GM18909 (cell line): ENCODE results near the gene CSNK1G1.

ENCODE experiments used
- ATAC-seq: cut with Tn5 transposase; IDR thresholded peaks from one replicate; pipeline ENCODE4 v1.9.1; 2021; ENCODE audit warnings: mild to moderate bottlenecking; ENCODE audit not compliant: unreplicated experiment, poor library complexity

Gene CSNK1G1

DNA sequence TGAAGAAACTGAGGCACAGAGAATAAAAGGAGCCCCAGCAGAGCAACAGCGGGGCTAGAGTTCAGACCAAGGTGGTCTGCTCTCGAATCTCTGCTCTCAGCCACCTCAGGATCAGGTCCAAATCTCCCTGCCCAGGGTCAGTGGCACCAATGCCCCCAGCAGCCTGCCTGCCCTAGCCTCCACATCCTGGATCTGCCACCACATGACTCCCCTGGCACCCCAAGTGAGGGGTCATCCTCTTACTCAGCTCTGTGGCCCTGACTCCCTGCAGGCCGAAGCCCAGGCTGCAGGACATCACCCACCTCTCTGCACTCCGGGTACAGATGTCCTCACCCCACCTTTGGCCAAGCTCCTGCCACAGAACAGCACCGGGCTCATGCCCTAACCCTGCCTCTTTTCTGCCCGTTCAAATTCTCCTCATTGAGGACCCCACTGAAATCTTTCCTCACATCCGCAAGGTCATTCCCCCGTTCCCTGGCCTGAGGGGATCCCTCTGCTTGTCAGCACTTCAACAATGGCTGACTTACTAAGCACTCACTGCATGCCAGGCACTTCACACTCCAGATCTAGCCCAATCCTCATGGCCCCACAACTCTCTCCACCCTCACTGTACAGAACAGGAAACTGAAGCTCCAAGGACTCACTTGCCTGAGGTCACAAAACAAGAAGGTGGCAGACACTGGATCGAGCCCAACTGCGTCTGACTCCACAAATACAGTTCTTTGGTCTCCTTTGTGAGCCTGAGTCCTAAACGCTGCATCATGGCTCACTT is 197.4 kb downstream of the CSNK1G1 start:
- no peak for ATAC-seq

DNA sequence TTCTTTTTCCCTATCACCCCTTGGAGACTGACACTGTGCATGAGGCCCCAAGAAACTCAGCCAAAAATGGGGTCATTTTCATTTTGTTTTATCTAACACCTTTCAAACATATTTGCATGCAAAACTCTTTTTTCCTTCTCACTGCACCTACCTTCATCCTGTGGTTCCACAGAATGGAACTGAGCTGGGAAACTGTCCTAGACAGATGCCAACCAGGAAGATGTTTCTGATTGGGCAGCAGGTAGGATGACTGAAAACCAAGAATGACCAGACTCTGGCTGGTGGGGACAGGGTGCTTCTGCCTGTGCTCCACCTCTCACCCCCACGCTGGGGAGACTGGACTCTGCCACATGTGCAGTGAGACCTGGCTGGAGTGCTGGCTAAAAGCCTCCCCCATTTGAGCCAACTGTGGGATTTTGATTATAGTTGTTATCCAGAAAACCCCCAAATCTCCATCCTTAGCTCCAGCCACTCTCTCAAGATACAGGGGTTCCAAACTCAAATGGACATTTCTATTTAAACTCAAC is 198.3 kb downstream of the CSNK1G1 start:
- no peak for ATAC-seq

- ATAC-seq = no peak
Measured at GRCh38 chr15:64156652-64157331, 199.2 kb downstream of the CSNK1G1 start.

- ATAC-seq = no peak
Measured at GRCh38 chr15:64155802-64156651, 199.9 kb downstream of the CSNK1G1 start.

DNA sequence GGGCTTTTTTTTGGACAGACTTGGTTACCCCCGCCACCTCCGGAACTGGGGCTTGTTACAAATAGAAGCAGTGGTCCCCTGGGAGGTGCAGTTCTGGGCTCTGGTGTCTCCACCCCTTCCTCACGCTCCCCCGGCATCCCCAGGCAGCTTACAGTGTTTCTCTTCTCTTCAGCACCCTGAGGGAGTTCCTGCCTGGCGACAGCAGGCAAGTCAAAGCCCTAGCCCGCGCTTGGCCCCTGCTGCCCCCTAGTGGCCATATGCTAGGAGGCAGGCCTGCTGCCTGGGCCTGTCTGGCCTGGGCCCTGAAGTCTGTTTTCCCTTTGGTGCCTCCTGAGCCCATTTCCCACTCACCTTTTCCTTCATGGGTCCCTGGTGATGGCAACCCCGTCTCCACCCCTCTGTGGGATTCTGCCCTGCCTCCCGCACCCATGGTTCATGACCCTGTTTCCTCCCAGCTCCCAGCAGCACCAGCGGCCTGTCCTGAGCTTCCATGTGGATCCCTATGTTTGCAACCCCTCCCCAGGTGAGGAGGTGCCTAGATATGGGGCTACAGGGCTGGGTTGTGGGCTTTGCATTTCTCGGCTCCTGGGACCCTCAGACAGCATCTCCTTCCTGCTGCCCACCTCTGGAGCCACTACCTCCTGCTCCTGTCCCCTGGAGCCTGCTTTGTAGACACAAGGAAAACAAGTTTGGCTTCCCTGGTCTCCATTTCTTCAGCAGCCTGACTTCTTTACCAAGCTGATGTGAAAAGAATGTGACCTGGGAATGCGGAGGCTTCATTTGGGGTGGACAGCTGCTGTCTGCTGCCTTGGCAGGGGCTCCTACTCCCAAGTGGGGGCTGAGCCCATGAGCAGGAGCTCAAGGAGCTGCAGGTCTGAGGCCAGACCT is 202.2 kb downstream of the CSNK1G1 start:
- peak; percentile 61 for ATAC-seq

DNA sequence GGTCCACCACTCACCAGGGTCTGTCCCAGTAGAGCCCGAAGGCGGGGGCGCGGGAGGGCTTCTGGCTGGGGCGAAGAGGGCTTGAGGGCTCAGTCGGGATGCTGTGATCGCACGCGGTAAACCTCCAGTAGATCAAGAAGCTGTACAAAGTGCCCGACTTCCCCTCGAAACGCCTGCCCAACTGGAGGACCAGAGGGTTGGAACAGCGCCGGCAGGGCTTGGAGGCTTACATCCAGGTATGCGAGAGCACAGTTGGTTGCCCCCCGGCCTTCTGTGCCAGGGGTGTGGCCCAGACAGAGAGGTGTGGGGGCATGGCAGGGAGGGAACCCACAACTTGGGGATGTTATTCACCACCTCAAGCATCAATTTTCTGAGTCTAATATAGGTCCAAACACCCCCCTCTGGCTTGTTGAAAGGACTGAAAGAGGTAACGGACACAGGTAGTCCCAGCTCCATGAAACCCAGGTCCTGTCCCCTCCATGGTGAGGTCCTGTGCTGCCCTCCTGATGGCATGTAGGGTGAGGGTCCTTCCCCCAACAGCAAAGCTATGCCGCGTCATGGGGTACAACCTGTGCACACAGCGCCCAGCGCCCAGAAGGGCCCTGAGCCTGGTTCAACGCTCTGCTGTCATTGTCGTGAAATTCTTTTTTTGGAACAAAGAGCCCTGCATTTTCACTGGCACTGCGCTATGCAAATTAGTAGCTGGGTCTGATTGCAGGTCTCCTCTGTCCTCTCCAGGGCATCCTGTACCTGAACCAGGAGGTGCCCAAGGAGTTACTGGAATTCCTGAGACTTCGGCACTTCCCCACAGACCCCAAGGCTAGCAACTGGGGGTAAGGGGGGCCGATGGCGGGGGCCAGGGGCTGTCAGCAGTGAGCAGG is 203.2 kb downstream of the CSNK1G1 start:
- peak; percentile 21 for ATAC-seq

DNA sequence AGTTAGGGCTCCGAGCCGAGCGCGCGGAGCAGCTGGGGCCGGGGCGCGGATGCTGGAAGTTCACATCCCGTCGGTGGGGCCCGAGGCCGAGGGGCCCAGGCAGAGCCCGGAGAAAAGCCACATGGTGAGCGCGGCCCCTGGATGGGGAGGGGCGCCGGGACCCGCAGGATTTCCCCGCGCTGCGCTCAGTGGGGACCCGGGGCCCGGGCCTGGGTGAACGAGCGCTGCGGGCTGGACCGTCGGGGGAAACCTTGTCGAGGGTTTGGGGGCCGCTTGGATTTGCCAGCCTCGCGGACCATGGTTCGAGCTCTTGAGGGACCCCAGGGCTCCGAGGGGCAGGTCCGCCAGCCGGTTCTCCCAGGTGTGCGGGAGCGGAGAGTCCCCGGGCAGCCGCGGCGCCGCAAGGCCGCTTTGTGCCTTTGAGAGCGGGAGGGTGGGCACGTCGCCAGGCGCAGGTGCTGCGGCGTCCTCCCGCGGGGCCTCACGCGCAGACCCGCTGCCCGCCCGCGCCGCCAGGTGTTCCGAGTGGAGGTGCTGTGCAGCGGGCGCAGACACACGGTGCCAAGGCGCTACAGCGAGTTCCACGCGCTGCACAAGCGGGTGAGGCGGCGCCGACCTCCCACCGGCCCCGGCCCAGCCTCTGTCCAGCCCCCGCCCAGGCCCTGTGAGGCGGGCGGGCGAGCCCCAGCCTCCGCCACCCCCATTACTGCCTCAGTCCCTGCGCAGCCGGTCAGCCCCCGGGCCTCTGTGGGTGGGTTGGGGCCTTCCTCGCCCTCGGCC is 204.1 kb downstream of the CSNK1G1 start, which contains the start of gene SNX22:
Gene SNX22, plus strand, starts transcription at position 5 of the 780 bp plus-strand sequence. Its CDS starts 45 bp downstream, at position 50.
- ATAC-seq = no peak

DNA sequence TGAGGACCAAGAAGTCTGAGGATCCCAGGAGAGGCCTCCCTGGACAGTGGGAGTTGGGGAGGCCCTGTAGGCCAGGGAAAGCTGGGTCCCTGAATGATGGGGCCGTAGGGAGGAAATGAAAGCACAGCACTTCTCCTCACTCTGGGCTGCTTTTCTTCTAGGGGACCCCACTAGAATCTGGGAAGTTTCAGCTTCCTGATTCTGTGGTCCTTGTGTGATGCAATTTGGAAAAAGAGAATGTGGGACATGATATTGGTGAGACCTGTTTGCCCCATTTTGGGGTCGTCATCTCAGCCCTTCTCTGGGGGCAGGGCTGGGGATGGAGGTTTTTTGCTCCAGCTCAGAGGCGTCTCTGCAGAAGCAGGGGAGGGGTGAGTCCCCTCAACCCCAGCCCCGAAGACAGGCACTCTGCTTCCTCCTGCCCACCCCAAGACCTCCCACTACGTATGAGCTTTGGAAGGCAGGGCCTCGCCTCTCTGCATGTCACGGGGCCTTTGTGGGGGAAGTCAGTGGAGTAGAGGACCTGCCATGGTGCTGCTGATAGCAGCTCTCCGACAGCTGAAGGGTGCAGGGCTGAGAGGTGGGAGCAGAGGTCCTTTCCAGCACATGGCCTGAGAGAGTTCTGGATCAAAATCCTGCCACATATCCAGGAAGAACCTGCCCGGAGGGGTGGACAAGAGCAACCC is 205.9 kb downstream of the CSNK1G1 start:
- no peak for ATAC-seq

DNA sequence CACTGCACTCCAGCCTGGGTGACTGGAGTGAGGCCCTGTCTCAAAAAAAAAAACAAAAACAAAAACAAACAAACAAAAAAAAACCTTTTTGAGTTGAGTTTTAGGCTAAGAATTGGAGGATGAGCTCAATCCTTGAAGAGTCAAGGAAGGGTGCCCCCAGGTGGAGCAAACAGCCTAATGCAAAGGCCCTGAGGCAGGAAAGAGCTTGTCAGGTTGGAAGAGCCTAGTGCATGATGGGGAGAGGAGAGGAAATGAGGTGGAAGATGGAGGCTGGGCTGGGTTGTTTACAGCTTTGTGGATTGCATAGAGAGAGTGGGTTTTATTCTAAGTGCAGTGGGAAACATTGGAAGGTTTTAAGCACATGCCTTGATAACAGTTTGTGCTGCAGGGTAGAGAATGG is 206.5 kb downstream of the CSNK1G1 start:
- ATAC-seq = no peak

DNA sequence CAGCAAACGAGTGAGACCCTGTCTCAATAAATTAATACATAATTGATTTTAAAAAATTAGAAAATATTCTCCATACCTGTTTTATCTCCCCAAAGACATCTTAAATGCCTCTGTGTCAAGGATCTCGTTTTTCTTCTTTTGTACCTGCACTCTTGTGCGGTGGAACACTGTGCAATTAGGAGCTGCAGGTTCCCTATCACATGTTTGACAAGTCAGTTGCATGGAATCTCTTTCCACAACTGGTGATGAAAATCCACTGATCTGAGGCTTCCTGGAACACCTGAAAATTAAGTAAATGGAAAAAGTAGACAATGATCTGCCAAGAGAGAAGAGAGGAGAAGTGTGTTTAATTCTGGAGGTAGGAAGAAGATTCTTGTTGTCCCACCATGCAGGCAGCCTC is 207.4 kb downstream of the CSNK1G1 start:
- ATAC-seq = no peak

GRCh38 chr15:64148168-64148567 is 207.8 kb downstream of the CSNK1G1 start:
- no peak for ATAC-seq

DNA sequence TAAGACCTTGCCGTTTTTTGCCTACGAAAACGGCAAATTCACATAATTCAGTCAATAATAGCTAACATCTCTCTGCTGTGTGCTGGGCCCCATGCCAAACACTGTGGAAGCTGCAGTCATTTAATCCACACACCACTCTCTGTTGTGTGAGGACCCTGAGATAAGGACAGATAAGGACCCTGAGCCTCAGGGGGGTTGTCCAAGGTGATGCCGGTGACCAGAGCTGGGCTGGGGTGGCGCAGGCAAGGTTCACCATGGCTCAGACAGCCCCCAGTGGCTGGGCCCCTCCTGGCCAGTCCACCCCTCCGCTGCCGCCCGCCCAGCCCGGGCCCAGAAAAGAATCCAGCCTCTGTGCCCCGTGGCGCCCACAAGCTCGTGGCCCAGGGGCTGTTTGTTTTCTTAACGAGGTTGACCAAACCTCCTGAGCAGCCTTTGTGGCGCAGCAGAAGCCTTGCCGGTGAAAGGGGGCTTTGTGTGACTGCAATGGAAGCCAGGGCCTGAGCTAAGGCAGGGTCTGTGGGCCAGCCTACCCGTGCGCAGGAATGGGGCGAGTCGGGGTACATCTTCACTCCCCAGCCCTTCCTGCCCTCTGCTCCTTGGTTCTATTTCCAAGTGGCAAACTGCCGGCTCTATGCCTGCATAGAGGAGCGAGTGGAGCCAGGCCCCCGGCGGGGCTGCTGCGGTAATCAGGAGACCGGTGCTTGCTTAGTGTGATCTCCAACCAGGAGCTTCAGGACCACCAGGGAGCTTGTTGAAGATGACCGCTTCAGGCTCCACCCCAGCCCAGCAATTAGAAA is 208.9 kb downstream of the CSNK1G1 start:
- no peak for ATAC-seq

- ATAC-seq = no peak
Measured at GRCh38 chr15:64146520-64146884, 209.5 kb downstream of the CSNK1G1 start.

DNA sequence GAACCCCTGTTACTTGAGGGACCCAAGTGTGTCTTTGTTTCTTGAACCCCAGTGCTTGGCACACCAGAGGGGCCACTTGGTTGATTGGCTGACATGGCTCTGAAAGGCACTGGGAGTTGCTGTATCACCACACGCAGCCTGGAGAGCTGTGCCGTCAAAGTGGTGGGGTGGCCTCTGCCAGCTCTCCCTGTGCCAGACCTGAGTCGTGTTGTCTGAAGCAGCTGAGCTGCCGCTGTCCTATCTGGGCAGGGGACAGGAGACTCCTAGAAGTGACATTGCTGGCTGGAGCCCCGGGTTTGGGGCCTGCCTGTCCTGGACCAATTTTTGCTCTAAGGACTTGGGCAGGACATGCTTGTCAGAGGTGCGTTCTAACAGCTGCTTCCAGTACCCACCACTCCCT is 209.9 kb downstream of the CSNK1G1 start:
- no peak for ATAC-seq

- ATAC-seq = peak; percentile 70
Measured at GRCh38 chr15:64144565-64145281, 211.2 kb downstream of the CSNK1G1 start.

DNA sequence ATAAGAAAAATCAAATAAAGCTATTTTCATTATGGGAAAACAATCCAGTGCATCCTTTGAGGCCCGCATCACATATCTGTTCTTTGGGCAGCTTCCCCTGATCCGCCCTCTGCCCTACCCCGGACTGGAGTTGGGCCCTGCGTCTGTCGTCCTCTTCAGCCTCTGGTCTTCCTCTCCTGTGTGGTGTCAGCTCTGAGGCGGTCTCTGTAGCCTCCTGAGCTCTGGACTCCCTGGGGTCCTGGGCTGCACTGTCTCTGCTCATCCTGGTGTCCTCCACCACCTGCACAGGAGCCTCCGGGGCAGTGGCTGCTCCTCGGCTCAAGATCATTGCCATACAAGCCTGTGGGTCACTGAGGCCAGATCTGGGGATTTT is 211.8 kb downstream of the CSNK1G1 start:
- ATAC-seq = no peak
